GM19467 (cell line): ENCODE results near the gene LMAN1L.

Source experiments
- ATAC-seq: cut with Tn5 transposase; IDR thresholded peaks from one replicate; pipeline ENCODE4 v1.9.1; 2021; ENCODE audit warnings: mild to moderate bottlenecking, moderate library complexity; ENCODE audit not compliant: unreplicated experiment

Gene LMAN1L

DNA sequence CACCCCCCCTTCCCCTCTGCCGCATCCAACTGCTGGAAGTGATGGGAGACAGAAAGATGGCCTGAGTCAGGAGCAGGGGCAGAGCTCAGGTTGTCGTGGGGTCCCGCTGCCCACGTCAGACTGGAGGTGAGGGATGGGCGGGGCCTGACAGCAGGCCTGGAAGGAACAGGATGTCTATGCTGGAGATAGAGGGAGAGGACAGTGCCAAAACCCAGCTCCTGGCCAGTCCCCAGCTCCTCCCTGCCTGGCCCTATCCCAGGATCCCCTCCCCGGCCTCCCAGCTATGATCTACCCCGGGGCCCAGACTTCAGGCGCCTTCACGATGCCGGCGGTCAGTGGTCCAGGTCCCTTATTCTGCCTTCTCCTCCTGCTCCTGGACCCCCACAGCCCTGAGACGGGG is at the start of gene LMAN1L:
TSS of gene LMAN1L (plus strand) at position 303 of the 400 bp plus-strand sequence. CDS start at position 323, 20 bp downstream.
- no peak for ATAC-seq

DNA sequence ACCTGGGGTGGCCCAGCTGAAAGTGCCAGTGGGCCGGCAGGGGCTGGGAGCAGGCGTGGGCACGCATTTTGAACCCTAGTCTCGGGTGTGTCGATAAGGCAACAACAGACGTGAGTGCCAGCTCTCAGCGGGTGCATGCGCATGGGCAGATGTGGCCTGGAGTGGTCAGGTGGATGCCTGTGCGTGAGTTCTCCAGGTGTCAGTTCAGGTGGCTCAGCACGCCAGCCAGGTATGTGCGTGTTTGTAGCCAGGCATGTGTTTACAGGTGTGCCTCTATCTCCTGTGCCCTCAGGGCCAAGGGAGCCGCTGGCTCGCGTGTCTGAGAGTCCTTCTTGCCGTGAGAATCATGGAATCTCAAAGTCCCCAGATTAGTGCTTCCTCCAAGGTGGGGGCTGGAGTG is 49.2 kb upstream of the LMAN1L start:
- no peak for ATAC-seq

DNA sequence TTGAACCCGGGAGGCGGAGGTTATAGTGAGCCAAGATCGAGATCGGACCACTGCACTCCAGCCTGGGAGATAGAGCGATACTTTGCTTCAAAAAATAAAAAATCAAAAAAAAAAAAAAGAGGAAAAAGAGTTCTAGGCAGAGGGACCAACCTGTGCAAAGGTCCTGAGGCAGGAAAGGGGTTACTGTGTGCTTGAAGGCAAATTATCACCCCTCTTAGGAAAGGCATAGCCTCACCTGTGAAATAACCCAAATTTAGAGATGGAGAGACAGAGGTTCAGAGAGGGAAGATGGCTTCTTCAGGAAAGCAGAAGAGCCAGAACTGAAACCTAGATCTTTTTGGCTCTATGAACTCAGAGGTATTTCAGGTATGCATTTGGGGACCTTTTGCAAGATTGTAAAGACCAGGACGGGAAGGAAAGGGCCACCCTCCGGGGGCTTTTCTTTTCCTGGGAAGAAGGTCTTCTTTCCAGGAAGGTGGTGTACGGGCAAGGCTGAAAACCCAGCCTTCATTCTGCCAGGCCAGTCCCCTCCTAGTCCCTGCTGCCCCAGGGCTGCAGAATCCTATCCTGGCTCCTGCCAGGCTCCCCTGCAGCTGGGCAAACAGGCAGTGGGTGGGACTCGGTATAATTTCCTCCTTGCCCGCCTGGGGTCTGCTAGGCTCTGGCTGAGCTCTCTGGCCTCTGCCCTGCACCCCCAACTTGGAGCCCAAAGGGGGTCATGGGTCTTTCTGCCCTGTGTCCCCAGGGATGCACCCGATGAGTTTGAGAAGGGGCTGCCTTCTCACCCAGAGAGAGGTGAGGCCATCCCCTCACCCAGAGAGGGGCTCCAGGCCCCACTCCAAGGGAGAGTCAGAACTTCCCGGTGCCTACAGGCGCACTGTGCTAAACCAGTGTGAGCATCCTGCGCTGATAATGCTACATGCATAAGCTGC is 45.2 kb upstream of the LMAN1L start:
- no peak for ATAC-seq

DNA sequence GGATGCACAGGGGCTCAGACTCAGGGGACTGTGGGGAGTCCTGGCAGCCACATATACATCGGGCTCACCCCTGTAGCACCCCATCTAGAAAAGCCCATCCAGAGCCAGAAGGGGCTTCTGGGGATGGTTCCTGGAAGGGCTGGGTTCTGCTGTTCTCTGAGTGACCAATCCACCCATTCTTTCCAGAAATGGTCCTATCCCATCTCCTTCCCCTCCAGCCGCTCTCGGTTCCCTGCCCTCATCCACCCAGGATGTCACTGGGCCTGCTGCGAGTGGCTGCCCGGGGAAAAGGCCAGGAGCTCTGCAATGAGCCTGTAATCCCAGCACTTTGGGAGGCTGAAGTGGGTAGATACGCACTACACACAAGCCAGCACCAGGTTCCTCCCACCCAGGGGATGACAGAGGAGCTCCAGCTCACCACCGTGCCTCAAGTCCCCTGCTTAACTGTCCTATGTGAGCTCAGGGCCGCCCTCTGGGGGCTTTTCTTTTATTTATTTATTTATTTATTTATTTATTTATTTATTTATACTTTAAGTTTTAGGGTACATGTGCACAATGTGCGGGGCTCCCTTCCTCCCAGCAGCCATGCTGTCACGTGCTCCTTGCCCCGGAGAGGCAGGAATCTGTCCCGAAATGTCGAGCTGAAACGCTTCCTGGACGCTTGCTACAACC is 44.4 kb upstream of the LMAN1L start:
- no peak for ATAC-seq

DNA sequence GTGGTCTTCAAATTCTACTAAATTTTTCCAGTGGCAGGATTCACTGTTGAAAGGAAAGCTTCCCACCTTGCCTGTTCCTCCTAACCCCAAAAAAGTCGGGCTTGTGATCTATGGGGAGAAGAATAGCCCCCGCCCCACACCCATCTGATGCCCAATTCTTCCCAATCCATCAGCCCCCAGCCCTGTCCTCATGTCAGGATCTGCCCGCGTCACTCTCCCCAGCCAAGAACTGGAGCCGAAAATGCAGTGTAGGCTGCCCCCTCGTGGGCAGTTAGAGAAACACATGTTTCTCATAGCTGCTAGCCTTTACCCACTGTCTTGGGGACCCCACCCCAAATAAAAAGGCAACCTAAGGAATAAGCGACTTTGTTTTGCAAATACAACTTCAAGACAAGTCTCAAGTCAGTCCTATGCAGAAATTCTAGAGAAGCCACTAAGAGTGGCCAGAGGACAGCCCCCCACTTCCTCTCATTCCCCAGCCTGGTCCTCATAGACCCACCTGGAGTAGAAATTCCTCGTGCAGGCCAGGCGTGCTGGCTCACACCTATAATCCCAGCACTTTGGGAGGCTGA is 43.8 kb upstream of the LMAN1L start:
- ATAC-seq, result no peak

DNA sequence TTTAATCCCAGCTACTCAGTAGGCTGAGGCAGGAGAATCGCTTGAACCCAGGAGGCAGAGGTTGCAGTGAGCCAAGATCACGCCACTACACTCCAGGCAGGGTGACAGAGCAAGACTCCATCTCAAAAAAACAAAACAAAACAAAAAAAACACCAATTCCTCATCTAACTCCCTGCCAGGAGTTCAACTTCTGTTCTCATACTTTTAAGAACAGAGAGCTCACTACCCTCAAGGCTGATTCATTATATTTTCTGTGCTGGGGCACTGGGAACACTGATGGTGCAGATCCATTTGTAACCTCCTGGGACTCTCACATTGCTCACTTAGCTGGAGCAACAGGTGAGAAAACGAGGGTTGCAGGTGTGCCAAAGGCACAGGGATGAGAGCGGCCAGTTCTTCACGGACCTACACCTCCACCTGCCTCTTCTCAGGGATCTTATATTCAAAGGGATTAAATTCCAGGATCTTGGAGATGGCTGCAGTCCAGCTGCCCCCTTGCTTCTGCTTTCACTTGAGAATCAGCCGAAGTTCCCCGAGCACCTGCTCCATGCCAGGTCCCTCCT is 43.1 kb upstream of the LMAN1L start:
- no peak for ATAC-seq

DNA sequence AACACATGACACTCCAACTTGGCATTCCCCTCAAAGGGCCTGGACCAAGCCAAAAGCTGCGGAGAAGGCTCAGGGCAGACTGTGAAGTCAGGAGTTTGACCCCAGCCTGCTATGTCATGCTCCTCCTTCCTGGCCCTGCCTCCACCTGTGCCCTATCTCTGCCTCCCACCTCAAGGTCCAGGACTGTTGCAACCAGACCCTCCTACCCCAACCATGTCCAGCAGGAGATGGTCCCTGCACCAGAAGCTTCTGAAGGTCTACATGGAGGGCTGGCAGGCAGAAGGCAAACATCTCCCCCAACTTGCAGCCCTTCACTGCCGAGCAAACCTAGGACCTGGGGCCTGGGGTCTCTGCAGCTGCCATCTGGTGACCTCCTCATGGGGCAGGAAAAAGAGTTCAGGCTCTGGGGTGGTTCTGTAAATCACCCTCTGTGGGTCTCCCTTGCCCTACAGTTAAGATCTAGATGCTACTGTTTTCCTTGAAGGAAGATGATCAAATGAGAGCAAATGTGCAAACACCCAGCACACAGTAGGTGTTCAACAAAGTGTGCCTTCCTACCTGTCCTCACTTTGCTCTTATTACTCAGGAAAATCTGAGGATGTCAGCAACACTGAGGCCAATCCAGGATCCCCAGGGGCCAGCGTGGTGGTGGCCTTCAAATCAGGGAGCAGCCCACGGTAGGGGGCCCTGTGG is 42.3 kb upstream of the LMAN1L start:
- ATAC-seq, result no peak

DNA sequence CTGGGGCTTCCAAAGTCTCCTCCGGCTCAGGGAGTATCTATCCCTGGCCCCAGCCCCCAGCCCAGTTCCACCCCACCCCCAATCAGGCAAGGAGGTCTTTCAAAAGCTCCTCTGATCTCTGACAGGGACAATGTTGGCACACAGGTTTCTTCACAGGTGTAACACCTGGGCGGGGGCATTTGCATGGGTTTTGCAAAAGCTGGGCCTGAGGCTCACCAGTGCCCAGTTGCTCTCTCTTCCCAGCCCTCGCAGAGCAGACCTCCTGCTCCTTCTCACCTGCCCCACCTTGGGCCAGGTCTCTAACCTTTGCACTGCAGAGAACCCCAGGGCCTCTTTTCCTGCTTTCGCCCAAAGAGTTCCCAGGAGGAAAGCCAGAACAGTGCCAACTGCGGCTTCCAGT is 39.3 kb upstream of the LMAN1L start:
- ATAC-seq, result no peak

DNA sequence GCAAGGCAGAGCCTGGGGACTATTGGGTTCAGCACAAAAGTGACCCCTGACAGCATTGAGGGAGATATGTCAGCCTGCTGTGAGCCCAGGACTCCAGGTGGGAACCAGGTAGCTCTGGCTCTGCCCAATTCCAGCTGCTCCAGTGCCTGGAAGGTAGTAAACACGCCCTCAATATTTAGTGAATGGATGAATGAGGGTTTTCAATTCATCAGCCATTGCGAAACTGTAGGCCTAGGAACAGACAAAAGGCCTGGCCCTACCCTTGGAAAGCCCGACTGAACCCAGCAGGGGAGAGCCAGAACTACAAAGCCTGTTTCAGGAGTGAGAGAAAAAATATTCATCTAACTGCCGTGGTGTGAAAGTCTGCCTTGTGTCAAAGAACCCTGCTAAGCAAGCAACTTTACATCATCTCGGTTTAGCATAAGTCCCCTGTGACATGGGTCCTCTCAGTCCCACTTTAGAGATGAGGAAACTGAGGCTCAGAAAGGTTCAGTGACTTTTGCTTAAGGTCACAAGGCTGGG is 38.8 kb upstream of the LMAN1L start:
- ATAC-seq, result no peak

DNA sequence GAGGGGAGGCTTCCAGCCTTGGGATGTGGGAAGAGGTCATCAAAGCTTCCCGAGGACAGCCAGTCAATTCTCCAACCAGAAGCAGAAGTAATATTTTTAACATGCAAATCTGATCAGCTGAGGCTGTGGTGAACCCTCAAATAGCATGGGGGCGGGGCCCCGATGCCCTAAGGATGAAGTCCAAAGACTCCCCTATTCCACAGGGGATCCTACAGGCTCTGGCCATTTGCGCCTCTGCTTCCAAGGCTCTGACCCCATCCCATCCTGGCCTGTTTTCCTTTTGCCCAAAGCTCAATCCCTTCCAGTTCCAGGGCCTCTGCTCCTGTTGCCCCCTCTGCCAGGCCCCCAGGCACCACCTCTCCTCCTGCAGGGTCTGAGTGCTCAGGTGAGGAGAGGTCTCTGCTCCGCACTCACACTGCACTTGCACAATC is 37.5 kb upstream of the LMAN1L start:
- ATAC-seq, result no peak

DNA sequence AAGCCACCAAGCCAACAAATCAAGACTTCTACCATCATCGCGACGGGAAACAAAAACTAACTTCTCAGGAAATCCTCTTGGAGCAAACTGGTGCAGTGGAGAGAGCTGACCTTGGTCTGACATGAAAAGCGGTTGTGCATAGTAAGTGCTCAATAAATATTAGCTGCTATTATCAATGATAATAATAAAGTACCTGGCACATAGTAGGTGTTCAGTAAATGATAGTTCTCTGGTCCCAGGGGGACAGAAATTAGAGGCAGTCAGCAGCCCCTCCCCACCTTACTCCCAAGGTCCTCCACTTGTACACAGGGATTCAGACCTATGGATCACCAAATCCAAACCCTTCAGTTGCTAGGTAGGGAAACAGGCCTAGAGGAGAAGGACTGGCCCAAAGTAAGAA is 36.7 kb upstream of the LMAN1L start:
- no peak for ATAC-seq

DNA sequence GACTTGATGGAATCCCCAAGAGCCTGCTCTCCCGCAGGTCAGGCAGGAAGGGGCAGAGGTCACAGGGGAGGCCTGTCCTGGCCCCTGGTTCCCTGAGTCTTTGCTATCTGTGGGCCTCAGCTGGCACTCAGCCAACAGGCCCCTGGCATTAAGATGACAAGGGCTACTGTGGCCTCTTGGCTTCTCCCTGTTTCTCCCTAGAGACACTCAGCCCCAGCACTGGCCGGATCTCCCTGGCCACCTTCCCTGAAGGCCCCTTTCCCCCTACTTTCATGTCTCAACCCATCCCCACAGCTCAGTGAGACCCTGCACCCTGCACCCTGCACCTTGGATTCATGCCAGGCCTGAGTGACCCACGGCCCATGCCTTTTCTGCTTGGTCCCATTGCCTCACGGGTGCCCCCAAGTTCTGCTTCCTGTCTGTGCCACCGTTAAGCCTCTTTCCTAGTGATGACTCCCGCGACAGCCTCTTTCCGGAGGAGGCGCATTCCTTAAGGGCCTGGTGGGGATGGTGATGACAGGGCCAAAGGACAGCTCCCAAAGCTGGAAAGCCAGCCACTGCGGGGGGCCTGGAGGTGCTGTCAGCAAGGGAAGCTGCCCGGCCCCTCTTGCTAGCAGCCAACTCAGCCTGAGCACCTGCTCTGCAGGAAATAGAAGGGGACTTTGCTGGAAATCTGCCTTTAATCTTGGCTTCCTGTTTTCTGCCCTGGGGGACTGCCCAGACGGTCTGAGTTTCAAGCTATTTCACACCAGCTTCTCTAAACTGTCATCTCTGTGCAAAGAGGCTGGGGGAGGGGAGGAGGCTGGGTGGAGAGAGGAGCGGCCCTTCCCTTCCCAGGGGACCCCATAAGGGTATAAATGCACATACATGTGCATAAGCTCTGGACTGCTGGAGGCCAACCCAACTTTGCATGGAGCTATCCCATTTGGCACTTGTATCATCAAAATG is 35.5 kb upstream of the LMAN1L start:
- peak; percentile 33 for ATAC-seq

DNA sequence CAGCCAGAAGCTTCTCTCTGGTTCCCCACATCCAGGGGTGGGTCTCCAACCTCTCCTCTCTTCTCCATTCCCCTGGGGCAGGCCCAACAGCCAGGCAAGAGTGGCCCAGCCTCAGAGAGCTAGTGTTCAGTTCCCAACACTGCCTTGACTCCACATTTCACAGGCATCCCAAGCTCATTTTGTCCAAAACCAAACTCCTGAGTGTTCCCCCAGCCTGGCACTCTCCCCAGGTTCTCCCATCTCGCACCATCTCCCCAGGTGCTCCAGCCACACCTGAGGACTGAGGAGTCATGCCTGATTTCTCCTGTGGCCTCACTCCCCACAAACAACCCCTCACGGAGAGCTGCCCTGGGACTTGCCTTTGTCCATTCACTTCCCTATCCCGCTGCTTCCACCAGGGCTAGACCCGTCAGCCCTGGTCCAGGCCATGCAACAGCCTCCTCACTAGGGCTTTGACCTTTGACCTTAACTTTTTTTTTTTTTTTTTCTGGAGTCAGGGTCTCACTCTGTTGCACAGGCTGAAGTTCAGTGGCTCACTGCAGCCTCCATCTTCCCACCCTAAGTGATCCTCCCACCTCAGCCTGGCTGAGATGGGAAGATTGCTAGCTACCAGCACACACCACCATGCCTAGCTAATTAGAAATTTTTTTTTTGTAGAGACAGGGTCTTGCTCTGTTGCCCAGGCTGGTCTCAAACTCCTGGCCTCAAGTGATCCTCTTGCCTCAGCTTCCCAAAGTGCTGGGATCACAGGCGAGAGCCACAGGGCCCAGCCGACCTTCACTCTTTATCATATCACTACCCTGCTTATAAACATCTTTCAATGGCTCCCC is 34.7 kb upstream of the LMAN1L start:
- no peak for ATAC-seq

DNA sequence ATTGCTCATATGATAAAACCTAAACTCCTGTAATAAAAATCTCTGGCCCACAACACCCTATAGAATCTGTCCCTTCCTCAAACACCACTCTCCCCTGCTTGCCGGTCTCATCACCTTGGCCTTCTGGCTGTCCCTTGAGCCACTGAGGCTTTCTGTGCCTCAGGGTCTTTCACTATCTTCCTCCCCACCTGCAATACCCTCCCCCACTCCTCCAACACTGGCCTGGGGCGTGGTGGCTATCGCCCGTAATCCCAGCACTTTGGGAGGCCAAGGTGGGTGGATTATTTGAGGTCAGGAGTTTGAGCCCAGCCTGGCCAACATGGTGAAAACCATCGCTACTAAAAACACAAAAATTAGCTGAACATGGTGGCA is 34.0 kb upstream of the LMAN1L start:
- no peak for ATAC-seq

DNA sequence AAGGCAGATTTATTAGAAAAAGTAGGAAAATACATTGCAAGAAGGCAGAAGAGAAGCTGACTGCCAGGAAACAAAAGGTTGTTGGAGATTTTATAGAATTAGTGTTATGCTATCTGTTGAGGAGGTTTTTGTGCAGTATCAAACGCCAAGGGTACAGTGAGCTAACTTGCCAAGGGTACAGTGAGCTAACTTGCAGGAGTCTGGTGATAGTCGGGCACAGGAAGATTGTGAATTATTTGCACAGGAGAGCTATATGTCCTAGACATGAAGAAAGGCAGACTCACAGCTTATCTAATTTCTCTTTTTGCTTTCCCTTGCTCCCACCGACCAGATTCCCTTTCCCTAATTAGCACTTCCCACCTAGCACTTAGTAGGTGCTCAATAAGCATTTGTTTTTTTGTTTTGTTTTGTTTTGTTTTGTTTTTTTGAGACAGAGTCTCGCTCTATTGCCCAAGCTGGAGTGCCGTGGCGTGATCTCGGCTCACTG is 33.4 kb upstream of the LMAN1L start:
- no peak for ATAC-seq

DNA sequence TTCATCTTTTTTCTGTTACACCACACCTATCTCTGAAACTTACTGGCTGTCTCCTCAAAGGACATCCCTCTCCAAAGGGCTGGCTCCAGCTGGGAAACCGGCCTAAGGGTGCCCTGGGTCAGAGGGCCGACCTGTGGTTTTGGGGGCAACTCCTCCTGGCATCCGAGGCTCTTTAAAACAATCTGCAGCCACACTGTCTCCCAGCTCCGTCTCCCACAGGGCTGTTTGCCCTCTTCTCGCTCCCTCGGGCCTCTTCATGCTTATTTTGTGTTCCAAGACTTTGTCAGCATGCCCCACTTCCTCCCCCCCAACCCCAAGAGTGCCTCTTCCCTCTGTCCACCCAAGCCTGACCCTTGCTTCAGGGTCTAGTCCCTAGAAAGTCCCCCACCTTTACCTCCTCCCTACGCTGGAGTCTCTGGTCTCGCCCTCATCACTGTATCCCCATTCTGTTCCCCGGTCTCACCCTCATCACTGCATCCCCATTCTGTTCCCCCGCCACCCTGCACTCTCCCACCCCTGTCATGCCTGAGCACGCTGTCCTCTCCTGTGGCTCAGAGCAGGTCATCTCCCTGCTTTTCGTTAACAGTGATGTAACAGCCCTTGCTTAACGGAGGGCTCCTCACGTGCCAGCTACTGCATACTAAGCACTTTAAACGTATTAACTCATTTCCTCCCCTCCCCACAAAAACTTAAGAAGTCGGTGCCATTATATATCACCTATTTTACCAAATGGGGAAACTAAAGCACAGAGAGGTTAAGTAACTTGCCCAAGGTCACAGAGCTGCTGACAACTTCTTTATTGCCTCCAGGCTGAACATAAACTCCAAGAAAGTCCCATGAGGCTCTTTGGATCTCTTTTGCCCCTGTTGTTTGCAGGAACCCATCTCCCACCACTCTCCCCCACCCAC is 31.9 kb upstream of the LMAN1L start:
- no peak for ATAC-seq

DNA sequence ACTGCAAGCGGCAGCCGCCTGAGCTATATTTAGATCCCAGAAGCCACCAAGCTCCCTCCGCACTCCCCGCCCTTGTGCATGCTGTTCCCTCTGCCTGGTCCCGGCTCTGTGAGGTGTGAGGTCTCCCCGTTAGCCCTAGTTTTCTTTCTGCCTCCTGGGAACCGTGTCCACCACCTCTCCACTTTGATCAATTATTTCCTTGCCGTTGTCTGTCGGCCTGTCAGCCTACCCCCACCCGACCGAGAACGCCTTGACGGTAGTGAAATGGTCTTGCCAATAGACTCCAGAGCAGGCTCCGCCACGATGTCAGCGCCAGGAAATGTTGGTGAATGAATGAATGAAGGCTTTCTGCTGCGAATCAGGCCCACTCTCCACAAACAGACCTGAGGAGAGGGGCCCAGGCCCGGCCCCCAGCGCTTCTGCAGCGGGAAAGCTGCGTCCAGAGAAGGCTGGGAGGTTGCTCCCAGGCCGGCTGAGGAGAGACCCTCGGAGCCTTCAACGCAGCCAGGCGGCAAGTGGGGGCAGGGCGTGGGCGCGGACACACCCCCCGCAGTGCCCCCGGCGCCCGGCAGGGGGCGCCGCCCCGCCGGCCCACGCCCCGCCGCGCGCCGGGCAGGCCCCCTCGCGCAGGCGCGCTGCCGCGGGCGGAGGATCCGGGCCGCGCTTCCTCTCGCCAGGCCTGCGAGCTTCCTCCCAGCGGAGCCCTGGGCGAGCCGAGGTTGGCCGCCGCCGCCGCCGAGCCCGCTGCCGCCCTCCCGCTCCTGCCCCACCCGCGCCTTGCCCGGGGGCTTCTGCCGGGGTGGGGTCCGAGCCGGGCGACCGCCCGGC is 31.0 kb upstream of the LMAN1L start, which contains the start of gene CSK:
TSS of gene CSK (plus strand) at position 650 of the 828 bp plus-strand sequence. CDS start 16,218 bp downstream, outside the sequence.
- ATAC-seq, result peak; percentile 30
